B cell (primary cell): Measurements from ENCODE around the gene IMMP2L.

ENCODE experiments used
- CTCF ChIP-seq: fragments of 200-600 bp; IDR thresholded peaks from one replicate; pipeline ENCODE4 v1.8.0; 2022; ENCODE audit warnings: antibody characterized with exemption, mild to moderate bottlenecking
- EZH2 ChIP-seq: IDR thresholded peaks from 2 replicates; pipeline ENCODE4 v1.6.1; 2012; ENCODE audit warnings: borderline replicate concordance, low read depth, mild to moderate bottlenecking, moderate library complexity, low read length; ENCODE audit not compliant: insufficient read depth, poor library complexity, severe bottlenecking

- TF ChIP-seq CTCF (no peak), EZH2 (no peak)
These were observed 457.6 kb downstream of the IMMP2L start for GRCh38 chr7:111104710-111105109.
